Lung (tissue), 12 donors: ENCODE results near the gene SLCO3A1. TPM values are rescaled to one million over a fixed set of nuclear protein-coding genes. Genes with fewer than 3 reads are reported as not detected.

ENCODE experiments used
- ATAC-seq: fragments of 200-7000 bp; cut with Tn5 transposase; one replicate; pipeline ENCODE4 v1.9.1; 2020; ENCODE audit warnings: moderate number of reproducible peaks; ENCODE audit not compliant: insufficient read depth, low FRiP score
- DNase-seq, 3 donors: peaks; one replicate each; pipeline ENCODE4 v3.0.0-alpha.2; 2013 to 2017
- H3K27ac ChIP-seq, 2 donors: one replicate each; pipeline ENCODE4 v1.5.1; 2013; ENCODE audit warnings: mild to moderate bottlenecking in 2 of 2, moderate library complexity in 2 of 2, control low read depth in 1 of 2, inconsistent platforms in 1 of 2, low read depth in 1 of 2, low read length in 1 of 2
- H3K27me3 ChIP-seq, 3 donors: one replicate each; pipeline ENCODE4 v1.5.1; 2013; ENCODE audit warnings: low read length in 2 of 3; ENCODE audit not compliant: control insufficient read depth in 3 of 3, insufficient read depth in 3 of 3
- H3K36me3 ChIP-seq, 4 donors: one replicate each; pipeline ENCODE4 v1.5.1; 2013; ENCODE audit warnings: low read length in 4 of 4, mild to moderate bottlenecking in 1 of 4, moderate library complexity in 1 of 4; ENCODE audit not compliant: control insufficient read depth in 4 of 4, insufficient read depth in 4 of 4
- H3K4me1 ChIP-seq, 5 donors: one replicate each; pipeline ENCODE4 v1.5.1; 2013; ENCODE audit warnings: low read length in 5 of 5, mild to moderate bottlenecking in 2 of 5, moderate library complexity in 1 of 5; ENCODE audit not compliant: control insufficient read depth in 5 of 5, insufficient read depth in 5 of 5
- H3K4me3 ChIP-seq: one replicate; pipeline ENCODE4 v1.5.1; 2013; ENCODE audit warnings: mild to moderate bottlenecking, control low read depth, moderate library complexity
- H3K9ac ChIP-seq, 2 donors: one replicate each; pipeline ENCODE4 v1.5.1; 2013; ENCODE audit warnings: low read length in 2 of 2, control low read depth in 1 of 2; ENCODE audit not compliant: insufficient read depth in 1 of 2
- H3K9me3 ChIP-seq, 4 donors: one replicate each; pipeline ENCODE4 v1.5.1; 2013; ENCODE audit warnings: low read length in 3 of 4, mild to moderate bottlenecking in 1 of 4, moderate library complexity in 1 of 4; ENCODE audit not compliant: control insufficient read depth in 4 of 4, insufficient read depth in 3 of 4
- WGBS, 2 donors: extraction: QIAGEN DNeasy Blood & Tissue Kit; methylation state at CpG; one replicate each; pipeline ENCODE4 v1.1.7; 2013; 5-methylcytosine and 5-hydroxymethylcytosine counted together
- polyA plus RNA-seq, 2 donors: library from polyadenylated mRNA; stranded (reverse); fragments of 200-250 nt; gene quantifications; one replicate each; pipeline ENCODE4 v1.2.1, GENCODE V29; 2013
- total RNA-seq, 2 donors: library from RNA; depleted of rRNA in 1 of 2; stranded (reverse); fragments of >200 nt in 1 of 2; gene quantifications; one replicate each; pipeline ENCODE4 v1.2.1, GENCODE V29; 2014 to 2021
- TF ChIP-seq, protein P1 (sequence below): IDR thresholded peaks from 2 replicates; pipeline ENCODE4 v1.5.1; 2012; ENCODE audit warnings: mild to moderate bottlenecking; ENCODE audit errors: control extremely low read depth, extremely low read depth
- donor health status: control.
- donor health status: control.
- donor health status: Bipolar disorder and iron deficiency.
- donor health status: healthy.
- donor health status: DM: yes; HTN: yes; CAD: no.

The SLCO3A1 gene
- total and polyA plus RNA-seq, 4 donors, result 20.5 to 56.3 (median 33.5) TPM

DNA sequence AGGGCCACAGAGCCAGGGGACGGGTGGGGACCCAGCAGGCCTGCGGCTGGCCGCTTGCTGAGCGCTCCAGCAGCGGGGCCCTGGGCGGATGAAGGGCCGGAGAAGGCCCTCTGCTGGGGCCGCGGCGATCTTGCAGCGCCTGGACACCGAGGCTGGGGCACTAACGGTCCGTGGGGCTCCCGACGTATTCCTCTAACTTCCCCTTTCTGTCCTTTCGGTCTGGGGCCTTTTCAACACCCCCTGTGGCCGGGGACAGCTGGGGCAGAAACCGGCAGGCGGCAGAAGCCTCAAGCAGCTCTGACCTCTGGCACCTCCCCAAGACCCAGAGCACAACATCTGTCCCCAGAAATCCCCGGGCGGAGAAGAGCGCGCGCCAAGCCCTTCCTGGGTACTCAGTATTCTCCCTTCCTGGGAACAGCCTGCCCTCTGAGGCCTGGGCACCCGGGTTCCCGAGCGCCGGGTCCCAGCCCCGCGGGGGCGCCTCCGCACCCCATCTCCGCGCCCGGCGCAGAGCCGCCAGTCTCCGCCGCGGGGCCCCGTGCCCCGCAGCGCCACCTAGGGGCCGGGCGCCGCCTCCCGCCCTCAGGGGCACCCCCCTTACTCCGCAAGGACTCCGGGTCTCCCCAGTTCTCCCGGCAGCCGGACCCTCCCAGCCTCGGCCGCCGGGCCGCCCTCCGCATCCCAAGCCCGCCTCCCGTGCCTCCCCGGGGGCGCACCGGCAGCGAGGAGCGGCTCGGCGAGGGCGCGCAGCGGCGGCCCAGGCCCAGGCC is 582 bp upstream of the SLCO3A1 start:
- Histone ChIP-seq H3K27me3 (no peaks in the 10 kb centered on the region), H3K27ac (peak overlapping the region; percentile 96 to 99), H3K9ac (peak overlapping the region in 1 of 2 donors; percentile 79), H3K36me3 (no peaks in the 10 kb centered on the region), H3K4me3 (peak overlapping the region; percentile 88), H3K4me1 (peaks cover 4 to 15% (median 10%) of the 10 kb centered on the region in 5 donors), H3K9me3 (no peaks in the 10 kb centered on the region)
- WGBS, 2 donors, result 0 to 1% methylated on average over 42 to 70 of the region's 70 CpGs
- DNase-seq, result peak; percentile 74 to 77 (median 75)
- peak; percentile 80 for ATAC-seq
- TF ChIP-seq, protein P1, sequence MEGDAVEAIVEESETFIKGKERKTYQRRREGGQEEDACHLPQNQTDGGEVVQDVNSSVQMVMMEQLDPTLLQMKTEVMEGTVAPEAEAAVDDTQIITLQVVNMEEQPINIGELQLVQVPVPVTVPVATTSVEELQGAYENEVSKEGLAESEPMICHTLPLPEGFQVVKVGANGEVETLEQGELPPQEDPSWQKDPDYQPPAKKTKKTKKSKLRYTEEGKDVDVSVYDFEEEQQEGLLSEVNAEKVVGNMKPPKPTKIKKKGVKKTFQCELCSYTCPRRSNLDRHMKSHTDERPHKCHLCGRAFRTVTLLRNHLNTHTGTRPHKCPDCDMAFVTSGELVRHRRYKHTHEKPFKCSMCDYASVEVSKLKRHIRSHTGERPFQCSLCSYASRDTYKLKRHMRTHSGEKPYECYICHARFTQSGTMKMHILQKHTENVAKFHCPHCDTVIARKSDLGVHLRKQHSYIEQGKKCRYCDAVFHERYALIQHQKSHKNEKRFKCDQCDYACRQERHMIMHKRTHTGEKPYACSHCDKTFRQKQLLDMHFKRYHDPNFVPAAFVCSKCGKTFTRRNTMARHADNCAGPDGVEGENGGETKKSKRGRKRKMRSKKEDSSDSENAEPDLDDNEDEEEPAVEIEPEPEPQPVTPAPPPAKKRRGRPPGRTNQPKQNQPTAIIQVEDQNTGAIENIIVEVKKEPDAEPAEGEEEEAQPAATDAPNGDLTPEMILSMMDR, result peak; percentile 44

DNA sequence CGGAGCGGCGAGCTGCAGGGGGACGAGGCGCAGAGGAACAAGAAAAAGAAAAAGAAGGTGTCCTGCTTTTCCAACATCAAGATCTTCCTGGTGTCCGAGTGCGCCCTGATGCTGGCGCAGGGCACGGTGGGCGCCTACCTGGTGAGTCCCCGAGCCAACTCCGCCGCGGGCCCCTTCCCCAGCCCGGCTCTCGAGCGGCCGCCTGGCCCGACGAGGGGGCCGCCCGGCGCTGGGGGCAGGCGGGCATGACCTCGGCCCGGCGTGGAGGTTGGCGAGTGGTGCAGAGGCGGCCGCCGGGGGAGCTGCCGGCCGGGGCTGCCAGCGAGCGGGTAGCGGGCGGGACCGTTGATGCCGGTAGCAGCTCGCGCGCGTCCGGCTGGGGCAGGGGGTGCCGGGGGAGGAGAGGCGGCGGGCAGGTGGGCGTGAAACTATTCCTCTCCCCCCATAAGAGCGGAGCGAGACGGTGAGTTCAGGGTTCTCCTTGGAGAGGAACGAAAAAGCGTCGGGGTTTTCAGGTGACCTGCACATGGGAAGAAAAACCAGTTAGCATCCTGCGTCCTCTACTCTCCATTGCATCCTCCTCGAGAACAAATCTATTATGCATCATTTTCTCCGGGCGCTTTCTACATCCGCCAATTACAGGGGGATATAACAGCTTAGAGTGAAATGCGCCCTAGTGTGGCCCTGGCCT is 585 bp downstream of the SLCO3A1 start:
- TF ChIP-seq, protein P1, result no peak
- Histone ChIP-seq H3K4me3 (peak overlapping the region; percentile 88), H3K9me3 (no peaks in the 10 kb centered on the region), H3K27ac (peak overlapping the region; percentile 96 to 99), H3K27me3 (no peaks in the 10 kb centered on the region), H3K9ac (no peak overlapping the region), H3K36me3 (peaks cover 0 to 3% (median 0%) of the 10 kb centered on the region in 4 donors), H3K4me1 (peaks cover 4 to 15% (median 10%) of the 10 kb centered on the region in 5 donors)
- ATAC-seq (no peak), DNase-seq (peak in 2 of 3 donors; percentile 23 to 28)
- 1% methylated on average over 51 to 60 of the region's 60 CpGs for WGBS, 2 donors

DNA sequence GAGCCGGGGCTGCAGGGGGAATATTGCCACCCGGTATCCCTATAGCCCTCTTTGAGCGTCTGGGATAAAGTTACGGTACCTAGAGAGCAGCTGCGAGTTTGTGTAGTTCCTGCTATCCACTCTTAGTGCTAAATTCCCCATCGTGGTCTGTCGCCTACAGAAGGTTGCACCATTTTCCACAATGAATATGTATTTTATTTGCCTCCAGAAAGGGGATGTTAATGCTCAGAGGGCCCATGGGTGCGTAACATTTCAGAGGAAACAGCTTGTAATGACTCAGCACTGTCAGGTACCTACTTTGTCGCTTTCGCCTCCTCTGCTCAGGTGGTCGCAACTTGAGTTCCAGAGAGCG is 1.1 kb downstream of the SLCO3A1 start:
- H3K27ac ChIP-seq, result peak overlapping the region; percentile 96 to 99
- no peak for DNase-seq
- H3K9ac ChIP-seq, result no peak overlapping the region
- no peaks in the 10 kb centered on the region for H3K9me3 ChIP-seq
- WGBS, 2 donors, result 12 to 21% methylated on average over 12 of the region's 12 CpGs
- H3K4me3 ChIP-seq, result peak overlapping the region; percentile 88
- peaks cover 4 to 15% (median 10%) of the 10 kb centered on the region in 5 donors for H3K4me1 ChIP-seq
- no peak for ATAC-seq
- peaks cover 0 to 3% (median 0%) of the 10 kb centered on the region in 4 donors for H3K36me3 ChIP-seq
- no peaks in the 10 kb centered on the region for H3K27me3 ChIP-seq
- TF ChIP-seq, protein P1, result no peak
